GM12874 (cell line): ENCODE data around the gene SUCLA2.

ENCODE experiments used
- TF ChIP-seq, protein P1 (sequence below): IDR thresholded peaks from 2 replicates; pipeline ENCODE4 v1.5.1; 2011; ENCODE audit warnings: low read depth, mild to moderate bottlenecking, control low read depth, low read length, moderate library complexity; ENCODE audit not compliant: insufficient read depth

Gene SUCLA2

DNA sequence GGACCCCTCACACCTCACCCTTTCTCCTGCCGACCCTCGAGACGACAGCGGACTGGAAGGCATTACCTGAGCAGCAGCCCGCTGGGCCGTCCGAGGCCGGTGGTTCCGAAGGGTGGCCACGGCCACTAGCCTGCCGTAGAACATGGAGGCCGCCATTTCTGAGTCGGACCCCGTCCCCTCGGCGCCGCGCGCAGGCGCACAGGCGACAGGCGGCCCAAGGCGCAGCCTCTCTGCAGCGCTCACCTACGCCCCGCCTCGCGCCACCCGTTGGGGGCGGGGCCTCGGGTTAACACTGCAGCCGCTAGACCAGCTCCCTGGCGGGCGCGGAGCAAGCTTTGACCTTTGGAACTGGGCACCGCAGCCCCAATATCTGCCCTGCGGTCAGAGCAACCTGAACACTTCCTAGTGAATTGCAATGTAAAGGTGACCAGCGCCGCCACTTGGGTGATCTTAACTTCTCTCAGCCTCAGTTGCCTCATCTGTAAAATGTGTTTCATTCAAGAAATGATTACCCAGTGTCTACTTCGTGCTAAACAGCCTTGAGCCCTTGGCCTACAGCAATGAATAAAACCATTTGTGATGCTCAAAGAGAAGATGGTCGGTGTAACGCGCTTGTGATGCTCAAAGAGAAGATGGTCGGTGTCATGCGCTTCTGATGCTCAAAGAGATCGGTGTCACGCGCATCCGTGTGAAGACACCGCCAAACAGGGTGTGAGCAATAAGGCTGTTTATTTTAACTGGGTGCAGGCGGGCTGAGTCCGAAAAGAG lies at the start of gene SUCLA2:
TSS of gene SUCLA2 (minus strand) at position 160 of the 768 bp plus-strand sequence. CDS start at position 156, 4 bp downstream.
- TF ChIP-seq, protein P1, sequence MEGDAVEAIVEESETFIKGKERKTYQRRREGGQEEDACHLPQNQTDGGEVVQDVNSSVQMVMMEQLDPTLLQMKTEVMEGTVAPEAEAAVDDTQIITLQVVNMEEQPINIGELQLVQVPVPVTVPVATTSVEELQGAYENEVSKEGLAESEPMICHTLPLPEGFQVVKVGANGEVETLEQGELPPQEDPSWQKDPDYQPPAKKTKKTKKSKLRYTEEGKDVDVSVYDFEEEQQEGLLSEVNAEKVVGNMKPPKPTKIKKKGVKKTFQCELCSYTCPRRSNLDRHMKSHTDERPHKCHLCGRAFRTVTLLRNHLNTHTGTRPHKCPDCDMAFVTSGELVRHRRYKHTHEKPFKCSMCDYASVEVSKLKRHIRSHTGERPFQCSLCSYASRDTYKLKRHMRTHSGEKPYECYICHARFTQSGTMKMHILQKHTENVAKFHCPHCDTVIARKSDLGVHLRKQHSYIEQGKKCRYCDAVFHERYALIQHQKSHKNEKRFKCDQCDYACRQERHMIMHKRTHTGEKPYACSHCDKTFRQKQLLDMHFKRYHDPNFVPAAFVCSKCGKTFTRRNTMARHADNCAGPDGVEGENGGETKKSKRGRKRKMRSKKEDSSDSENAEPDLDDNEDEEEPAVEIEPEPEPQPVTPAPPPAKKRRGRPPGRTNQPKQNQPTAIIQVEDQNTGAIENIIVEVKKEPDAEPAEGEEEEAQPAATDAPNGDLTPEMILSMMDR: no peak

DNA sequence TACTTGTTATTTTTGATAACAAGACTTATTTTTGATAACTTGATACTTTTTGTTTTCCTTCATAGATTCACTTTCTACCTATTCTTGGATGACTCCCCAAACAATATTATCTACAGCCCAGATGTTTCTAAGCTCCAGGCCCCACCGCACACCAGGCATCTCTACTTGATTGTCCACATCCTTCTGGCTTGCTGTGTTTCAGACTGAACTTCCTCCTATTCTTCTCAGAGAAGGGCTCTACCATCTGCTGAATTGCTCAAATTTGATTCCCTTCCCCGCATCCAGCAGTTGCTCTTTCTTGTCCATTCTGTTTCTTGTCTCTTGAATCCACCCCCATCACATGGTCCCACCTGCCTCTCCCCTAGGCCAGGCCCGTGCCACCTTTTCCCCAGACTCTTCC lies 49.5 kb upstream of the SUCLA2 start:
- TF ChIP-seq, protein P1: no peak

GRCh38 chr13:48043789-48044503 lies 42.9 kb upstream of the SUCLA2 start:
- TF ChIP-seq, protein P1: no peak

- TF ChIP-seq, protein P1: no peak
Measured at GRCh38 chr13:48042894-48043293, 41.8 kb upstream of the SUCLA2 start.

GRCh38 chr13:48040896-48041295 lies 39.8 kb upstream of the SUCLA2 start:
- TF ChIP-seq, protein P1: no peak

DNA sequence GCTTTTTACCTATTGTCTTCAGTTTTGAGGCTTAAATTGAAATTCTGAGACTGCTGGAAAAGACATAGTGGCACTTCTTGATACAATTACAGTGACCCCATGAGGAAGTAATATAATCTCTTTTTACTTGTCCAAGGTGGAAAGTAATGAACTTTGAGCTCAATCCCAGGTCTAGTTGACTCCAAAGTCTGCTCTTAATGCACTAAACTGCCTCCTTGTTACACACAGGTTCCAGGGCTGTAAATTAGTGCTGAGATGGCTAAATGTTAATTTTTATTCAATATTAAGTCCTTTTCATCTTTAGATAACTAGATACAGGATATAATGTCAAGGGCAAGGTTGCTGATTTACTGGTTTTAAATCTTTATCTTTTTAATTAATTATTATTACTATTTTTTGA lies 39.0 kb upstream of the SUCLA2 start:
- TF ChIP-seq, protein P1: no peak

DNA sequence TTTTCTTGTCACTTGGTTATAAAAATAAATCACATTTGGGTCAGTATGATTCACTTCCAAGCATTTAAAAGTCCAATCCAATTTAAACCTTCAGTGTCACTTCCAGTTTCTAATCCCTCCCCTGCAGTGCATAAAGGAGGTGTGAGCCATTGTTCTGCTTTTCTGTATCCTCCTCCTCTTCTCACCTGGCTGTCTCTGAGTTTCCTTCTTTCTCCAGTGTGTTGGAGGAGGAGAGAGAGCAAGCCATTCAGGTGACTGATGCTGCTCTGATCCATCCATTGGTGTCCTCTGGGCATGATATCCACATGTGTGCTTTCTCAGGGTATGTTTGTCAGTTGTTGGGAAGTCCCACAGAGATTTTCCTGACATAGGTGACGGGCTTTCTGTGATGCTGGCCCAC lies 37.7 kb upstream of the SUCLA2 start:
- TF ChIP-seq, protein P1: no peak
